ENCODE results near the gene TEKT2. TPM values are rescaled to one million over a fixed set of nuclear protein-coding genes. Genes with fewer than 3 reads are reported as not detected.

TEKT2 gene
- total RNA-seq, 3 donors from 2014 or later = 0.98 to 1.2 TPM; not detected in 1

- no peak for TF ChIP-seq POLR2A (IDR thresholded peaks at IDR 0.05)
- TF ChIP-seq, protein P1, sequence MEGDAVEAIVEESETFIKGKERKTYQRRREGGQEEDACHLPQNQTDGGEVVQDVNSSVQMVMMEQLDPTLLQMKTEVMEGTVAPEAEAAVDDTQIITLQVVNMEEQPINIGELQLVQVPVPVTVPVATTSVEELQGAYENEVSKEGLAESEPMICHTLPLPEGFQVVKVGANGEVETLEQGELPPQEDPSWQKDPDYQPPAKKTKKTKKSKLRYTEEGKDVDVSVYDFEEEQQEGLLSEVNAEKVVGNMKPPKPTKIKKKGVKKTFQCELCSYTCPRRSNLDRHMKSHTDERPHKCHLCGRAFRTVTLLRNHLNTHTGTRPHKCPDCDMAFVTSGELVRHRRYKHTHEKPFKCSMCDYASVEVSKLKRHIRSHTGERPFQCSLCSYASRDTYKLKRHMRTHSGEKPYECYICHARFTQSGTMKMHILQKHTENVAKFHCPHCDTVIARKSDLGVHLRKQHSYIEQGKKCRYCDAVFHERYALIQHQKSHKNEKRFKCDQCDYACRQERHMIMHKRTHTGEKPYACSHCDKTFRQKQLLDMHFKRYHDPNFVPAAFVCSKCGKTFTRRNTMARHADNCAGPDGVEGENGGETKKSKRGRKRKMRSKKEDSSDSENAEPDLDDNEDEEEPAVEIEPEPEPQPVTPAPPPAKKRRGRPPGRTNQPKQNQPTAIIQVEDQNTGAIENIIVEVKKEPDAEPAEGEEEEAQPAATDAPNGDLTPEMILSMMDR (IDR thresholded peaks at IDR 0.05) = no peak
- no peak for TF ChIP-seq POLR2AphosphoS5 (IDR thresholded peaks at IDR 0.05)
- DNase-seq (ENCODE audit: low spot score in 2 of 2) = no peak
- no peaks in the 10 kb centered on the region for H3K9me3 ChIP-seq
- intact Hi-C loops (cut with DNase I; ENCODE audit: low total_unique reads) = no loop called here
- H3K27me3 ChIP-seq = no peaks in the 10 kb centered on the region
- no peak overlapping the region for H3K4me3 ChIP-seq
- no peaks in the 10 kb centered on the region for H3K4me1 ChIP-seq
- no peak overlapping the region for H3K27ac ChIP-seq
- H3K36me3 ChIP-seq = no peaks in the 10 kb centered on the region
Measured at GRCh38 chr1:36068866-36069265, 15.0 kb upstream of the TEKT2 start.

DNA sequence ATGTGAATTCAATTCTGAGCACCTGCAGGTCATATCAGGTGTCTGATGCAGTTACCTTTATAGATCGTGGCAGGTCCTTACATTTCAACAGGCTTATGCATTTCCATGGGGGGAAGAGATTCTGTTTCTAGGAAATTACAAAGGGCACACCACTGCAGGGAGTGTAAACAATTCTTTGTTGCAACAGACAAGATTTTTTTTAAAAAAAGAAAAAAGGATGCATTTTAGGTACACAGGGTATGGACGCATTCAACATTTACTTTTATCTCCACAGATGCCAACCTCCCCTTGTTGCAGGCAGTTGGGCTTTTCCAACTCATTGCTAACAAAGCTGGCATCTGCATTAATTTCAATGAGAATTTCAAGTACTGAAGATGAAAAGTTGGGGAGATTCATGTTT is 13.5 kb upstream of the TEKT2 start:
- Histone ChIP-seq H3K9me3 (no peaks in the 10 kb centered on the region), H3K36me3 (no peaks in the 10 kb centered on the region), H3K4me1 (no peaks in the 10 kb centered on the region), H3K27ac (no peak overlapping the region), H3K4me3 (no peak overlapping the region), H3K27me3 (no peaks in the 10 kb centered on the region)
- intact Hi-C loops (cut with DNase I; ENCODE audit: low total_unique reads) = no loop called here
- no peak for TF ChIP-seq POLR2AphosphoS5 (IDR thresholded peaks at IDR 0.05)
- no peak for DNase-seq (ENCODE audit: low spot score in 2 of 2)

DNA sequence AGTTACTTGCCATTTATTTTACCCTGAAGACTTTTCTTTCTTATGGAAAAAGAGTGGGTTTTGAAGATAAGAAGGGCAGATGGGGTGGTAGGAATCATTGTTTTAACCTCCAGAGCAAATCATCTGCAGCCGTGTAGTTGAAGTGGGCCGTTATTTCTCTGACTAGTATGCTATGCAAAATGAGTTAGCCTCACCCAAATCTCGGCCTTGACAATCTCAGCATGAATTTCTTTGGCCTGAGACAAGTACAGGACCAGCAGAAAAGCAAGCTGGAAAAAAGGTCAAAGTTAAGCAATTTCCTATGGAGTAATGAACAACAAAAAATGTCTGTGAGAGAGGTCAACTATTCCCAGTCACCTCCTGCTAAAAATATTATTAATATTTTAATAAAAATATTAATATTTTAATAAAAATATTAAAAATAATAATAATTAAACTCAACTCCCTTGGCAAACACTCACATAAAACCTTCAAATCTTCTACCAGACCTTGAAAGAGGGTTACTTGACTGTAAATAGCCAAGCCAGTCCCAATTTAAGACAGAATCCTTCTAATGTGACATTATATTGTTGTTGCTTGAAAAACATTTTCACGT is 6.8 kb upstream of the TEKT2 start:
- H3K4me3 ChIP-seq = no peak overlapping the region
- H3K27me3 ChIP-seq = no peaks in the 10 kb centered on the region
- TF ChIP-seq POLR2A (IDR thresholded peaks at IDR 0.05) (no peak), POLR2AphosphoS5 (IDR thresholded peaks at IDR 0.05) (no peak)
- TF ChIP-seq, protein P1 (IDR thresholded peaks at IDR 0.05) = no peak
- intact Hi-C loops (cut with DNase I; ENCODE audit: low total_unique reads) = no loop called here
- H3K27ac ChIP-seq = no peak overlapping the region
- H3K4me1 ChIP-seq = no peaks in the 10 kb centered on the region
- DNase-seq (ENCODE audit: low spot score in 2 of 2) = no peak
- H3K9me3 ChIP-seq = no peaks in the 10 kb centered on the region
- H3K36me3 ChIP-seq = no peaks in the 10 kb centered on the region

DNA sequence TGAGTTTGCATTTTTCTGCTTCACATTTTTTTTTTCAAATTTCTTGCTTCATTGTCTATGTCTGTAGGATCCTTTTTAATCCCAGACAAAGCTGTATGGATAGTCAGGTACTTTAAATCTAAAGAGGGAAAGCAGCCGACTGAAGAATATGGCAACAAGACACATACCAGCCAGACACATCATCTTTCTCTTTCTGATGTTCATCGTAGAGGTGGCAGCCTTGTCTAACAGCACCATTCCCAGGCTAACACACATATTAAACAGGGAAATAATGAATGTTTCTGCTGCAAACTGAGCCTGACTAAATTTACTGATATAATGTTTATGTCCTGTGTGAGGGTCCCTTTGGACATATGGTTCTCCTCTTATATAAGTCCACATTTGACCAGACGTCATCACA is 3.7 kb upstream of the TEKT2 start:
- no peaks in the 10 kb centered on the region for H3K9me3 ChIP-seq
- H3K4me3 ChIP-seq = no peak overlapping the region
- no peaks in the 10 kb centered on the region for H3K36me3 ChIP-seq
- TF ChIP-seq POLR2A (IDR thresholded peaks at IDR 0.05) (no peak), POLR2AphosphoS5 (IDR thresholded peaks at IDR 0.05) (no peak)
- TF ChIP-seq, protein P1 (IDR thresholded peaks at IDR 0.05) = no peak
- H3K27me3 ChIP-seq = no peaks in the 10 kb centered on the region
- no peak for DNase-seq (ENCODE audit: low spot score in 2 of 2)
- peaks cover 0 to 3% of the 10 kb centered on the region in 2 donors for H3K4me1 ChIP-seq
- intact Hi-C loops (cut with DNase I; ENCODE audit: low total_unique reads) = no loop called here
- no peak overlapping the region for H3K27ac ChIP-seq

GRCh38 chr1:36080801-36081200 is 3.1 kb upstream of the TEKT2 start:
- H3K36me3 ChIP-seq = no peaks in the 10 kb centered on the region
- peaks cover 0 to 3% of the 10 kb centered on the region in 2 donors for H3K4me1 ChIP-seq
- H3K9me3 ChIP-seq = no peaks in the 10 kb centered on the region
- no peaks in the 10 kb centered on the region for H3K27me3 ChIP-seq
- no peak overlapping the region for H3K4me3 ChIP-seq
- intact Hi-C loops (cut with DNase I; ENCODE audit: low total_unique reads) = no loop called here
- TF ChIP-seq, protein P1 (IDR thresholded peaks at IDR 0.05) = no peak
- TF ChIP-seq POLR2AphosphoS5 (IDR thresholded peaks at IDR 0.05) (no peak), POLR2A (IDR thresholded peaks at IDR 0.05) (no peak)
- no peak overlapping the region for H3K27ac ChIP-seq
- DNase-seq (ENCODE audit: low spot score in 2 of 2) = no peak

All from breast epithelium (tissue), 4 donors.